GM12873 (cell line): ENCODE measurements around the gene BTBD9.

ENCODE experiments used
- TF ChIP-seq, protein P1 (sequence below): IDR thresholded peaks from 2 replicates; pipeline ENCODE4 v1.5.1; 2012; ENCODE audit warnings: low read depth, mild to moderate bottlenecking, moderate library complexity, low read length, control low read depth; ENCODE audit not compliant: insufficient read depth; ENCODE audit errors: missing control alignments

BTBD9 gene

DNA sequence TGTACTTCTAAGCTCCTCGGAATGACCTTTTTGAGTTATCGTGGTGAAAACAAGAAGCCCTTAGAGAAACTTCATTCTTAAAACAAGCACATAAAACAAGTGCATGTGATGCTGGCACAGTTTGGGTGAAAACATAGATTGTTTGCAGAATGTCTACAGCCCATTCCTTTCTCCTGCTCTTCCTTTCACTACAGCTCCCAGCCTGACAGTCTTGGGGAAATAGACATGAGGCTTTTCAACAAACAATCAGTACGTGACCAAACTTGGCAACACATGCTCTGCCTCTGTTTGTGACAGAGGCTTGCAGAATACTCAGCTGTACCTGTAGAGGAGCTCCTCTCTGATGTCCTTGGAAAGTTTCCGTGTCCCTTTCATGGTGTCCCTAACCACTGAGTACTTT lies 498.6 kb downstream of the BTBD9 start:
- TF ChIP-seq, protein P1, sequence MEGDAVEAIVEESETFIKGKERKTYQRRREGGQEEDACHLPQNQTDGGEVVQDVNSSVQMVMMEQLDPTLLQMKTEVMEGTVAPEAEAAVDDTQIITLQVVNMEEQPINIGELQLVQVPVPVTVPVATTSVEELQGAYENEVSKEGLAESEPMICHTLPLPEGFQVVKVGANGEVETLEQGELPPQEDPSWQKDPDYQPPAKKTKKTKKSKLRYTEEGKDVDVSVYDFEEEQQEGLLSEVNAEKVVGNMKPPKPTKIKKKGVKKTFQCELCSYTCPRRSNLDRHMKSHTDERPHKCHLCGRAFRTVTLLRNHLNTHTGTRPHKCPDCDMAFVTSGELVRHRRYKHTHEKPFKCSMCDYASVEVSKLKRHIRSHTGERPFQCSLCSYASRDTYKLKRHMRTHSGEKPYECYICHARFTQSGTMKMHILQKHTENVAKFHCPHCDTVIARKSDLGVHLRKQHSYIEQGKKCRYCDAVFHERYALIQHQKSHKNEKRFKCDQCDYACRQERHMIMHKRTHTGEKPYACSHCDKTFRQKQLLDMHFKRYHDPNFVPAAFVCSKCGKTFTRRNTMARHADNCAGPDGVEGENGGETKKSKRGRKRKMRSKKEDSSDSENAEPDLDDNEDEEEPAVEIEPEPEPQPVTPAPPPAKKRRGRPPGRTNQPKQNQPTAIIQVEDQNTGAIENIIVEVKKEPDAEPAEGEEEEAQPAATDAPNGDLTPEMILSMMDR = no peak

- TF ChIP-seq, protein P1 = no peak
Observed at GRCh38 chr6:38138374-38138773, 501.4 kb downstream of the BTBD9 start.

DNA sequence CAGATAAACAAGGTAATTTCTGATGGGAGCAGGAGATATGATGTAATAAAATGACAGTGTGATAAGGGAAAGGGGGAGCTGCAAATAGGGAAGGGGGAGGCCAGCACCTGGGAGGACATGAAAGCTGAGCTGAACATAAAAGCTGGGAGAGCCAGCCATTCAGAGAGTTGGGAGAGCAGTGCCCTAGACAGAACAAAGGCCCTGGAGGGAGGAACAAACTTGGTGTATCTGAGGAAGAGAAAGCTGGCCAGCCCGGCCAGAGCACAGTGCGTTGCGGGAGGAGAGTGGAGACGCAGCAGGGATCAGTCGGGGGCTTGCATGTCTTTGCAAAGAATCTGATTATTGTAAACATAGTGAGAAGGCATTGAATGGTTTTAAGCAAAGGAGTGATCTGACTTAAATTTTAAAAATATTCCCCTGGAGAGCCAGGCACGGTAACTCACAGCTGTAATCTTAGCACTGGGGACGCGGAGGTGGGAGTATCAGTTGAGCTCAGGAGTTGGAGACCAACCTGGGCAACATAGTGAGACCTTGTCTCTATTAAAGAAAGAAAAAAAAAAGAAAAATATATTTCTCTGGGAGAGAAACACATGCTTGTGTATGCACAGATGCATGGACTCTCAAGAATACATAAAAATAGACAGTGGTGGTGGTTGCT lies 502.0 kb downstream of the BTBD9 start:
- TF ChIP-seq, protein P1 = no peak

DNA sequence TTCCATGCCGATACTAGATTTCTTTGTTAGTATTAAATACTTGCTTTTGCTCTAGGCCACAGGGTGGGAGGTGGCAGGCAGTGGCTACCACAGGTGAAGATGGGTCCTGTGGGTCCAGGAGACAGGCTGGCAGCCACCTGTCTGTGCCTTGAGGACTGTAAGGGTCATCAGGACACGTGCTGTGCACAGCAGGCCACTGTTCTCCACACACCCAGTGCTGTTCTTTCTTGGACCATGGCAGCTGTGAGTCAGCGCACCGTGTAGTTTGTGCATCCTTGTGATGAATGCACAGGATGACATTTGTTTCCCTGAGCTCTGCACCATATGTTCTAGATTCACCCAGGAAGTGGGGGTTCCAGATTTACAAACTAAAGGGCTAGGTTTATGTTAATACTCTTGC lies 503.2 kb downstream of the BTBD9 start:
- TF ChIP-seq, protein P1 = no peak

DNA sequence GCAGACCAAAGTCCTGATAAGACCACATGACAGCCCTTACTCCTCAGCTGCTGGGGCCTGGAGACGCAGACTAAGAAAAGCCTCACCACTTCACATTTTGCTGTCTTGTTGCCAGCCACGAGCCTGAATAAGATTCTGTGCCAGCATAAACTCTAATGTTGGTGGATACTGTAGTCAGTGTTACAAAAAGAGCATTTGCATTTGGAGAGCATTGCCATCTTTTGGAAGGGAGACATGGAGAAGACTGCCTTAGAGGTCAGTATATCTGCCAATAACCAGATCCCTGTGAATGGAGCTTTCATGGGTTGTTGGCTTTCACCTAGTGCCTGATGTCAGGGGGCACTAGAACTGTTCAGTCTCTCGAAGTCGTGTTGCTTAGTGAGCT lies 505.0 kb downstream of the BTBD9 start:
- TF ChIP-seq, protein P1 = no peak

GRCh38 chr6:38133932-38134703 lies 505.6 kb downstream of the BTBD9 start:
- TF ChIP-seq, protein P1 = no peak

DNA sequence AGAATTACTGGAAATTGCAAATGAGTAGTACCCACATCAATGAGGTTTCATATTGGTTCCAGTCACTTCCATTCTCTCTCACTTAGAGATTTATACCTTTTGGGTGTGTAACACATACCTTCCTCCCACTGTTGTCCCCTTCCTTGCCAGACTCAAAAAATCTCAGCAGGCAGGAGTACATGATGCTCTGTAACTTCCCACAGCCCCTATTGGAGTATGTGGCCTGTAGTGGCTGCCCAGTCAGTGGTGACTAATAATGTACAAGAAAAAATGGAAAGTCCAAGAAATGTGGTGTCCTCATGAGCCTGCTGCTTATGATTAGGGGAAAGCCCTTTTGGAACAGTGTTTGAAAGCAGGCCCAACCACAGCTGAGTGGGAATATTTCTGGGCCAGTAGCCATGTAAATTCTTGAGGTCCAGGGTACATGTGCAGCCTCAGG lies 508.2 kb downstream of the BTBD9 start:
- TF ChIP-seq, protein P1 = no peak
